Stimulated activated naive CD8-positive, alpha-beta T cell treated with anti-CD3 and anti-CD28 coated beads, Interleukin-15, amount 100 ng/mL, for 72 hours (primary cell): ENCODE results near the gene SPRED2.
A peak's percentile ranks its signal among the peaks of the same experiment; 100 is the strongest.

ENCODE experiments used
- ATAC-seq: fragments of 150-1000 bp; cut with Tn5 transposase; 2 replicates; pipeline ENCODE4 v1.10.0; 2021; ENCODE audit warnings: mild to moderate bottlenecking, moderate library complexity
- DNase-seq, 2 donors: peaks; one replicate each; pipeline ENCODE4 v3.0.0; 2021 to 2022
- H3K27ac Mint-ChIP-seq, 2 donors: one replicate each; pipeline ENCODE4 v1.8.0; 2022; ENCODE audit warnings: mild to moderate bottlenecking in 2 of 2, mixed read lengths in 2 of 2, moderate library complexity in 2 of 2
- H3K27me3 Mint-ChIP-seq: one replicate; pipeline ENCODE4 v1.8.0; 2022; ENCODE audit warnings: mixed read lengths
- H3K4me1 Mint-ChIP-seq: one replicate; pipeline ENCODE4 v1.8.0; 2022; ENCODE audit warnings: mild to moderate bottlenecking, mixed read lengths
- H3K4me3 Mint-ChIP-seq, 2 donors: one replicate each; pipeline ENCODE4 v1.8.0; 2022; ENCODE audit warnings: mild to moderate bottlenecking in 2 of 2, mixed read lengths in 2 of 2, moderate library complexity in 1 of 2
- H3K9me3 Mint-ChIP-seq, 2 donors: one replicate each; pipeline ENCODE4 v1.8.0; 2022; ENCODE audit warnings: mixed read lengths in 2 of 2

The SPRED2 gene

GRCh38 chr2:65409045-65409444 lies 23.4 kb downstream of the SPRED2 start:
- ATAC-seq (no peak), DNase-seq (no peak)
- no peaks in the 10 kb centered on the region for H3K9me3 Mint-ChIP-seq
- no peak overlapping the region for H3K4me3 Mint-ChIP-seq
- H3K27me3 Mint-ChIP-seq = peaks cover 72% of the 10 kb centered on the region
- peaks cover 26% of the 10 kb centered on the region for H3K4me1 Mint-ChIP-seq
- H3K27ac Mint-ChIP-seq = no peak overlapping the region

- peak overlapping the region in 1 of 2 donors; percentile 18 for H3K4me3 Mint-ChIP-seq
These were observed 25.2 kb downstream of the SPRED2 start for GRCh38 chr2:65407240-65407639.

GRCh38 chr2:65404988-65405697 lies 27.3 kb downstream of the SPRED2 start:
- Mint-ChIP-seq H3K4me3 (no peak overlapping the region), H3K27ac (no peak overlapping the region), H3K27me3 (peaks cover 63% of the 10 kb centered on the region), H3K9me3 (no peaks in the 10 kb centered on the region), H3K4me1 (peaks cover 26% of the 10 kb centered on the region)
- ATAC-seq (no peak), DNase-seq (no peak)

More at GRCh38 chr2:65407240-65407639, 25.2 kb downstream of the SPRED2 start:
- ATAC-seq (no peak), DNase-seq (no peak)
- Mint-ChIP-seq H3K27ac (no peak overlapping the region), H3K9me3 (no peaks in the 10 kb centered on the region), H3K4me1 (peaks cover 26% of the 10 kb centered on the region), H3K27me3 (peaks cover 65% of the 10 kb centered on the region)

GRCh38 chr2:65403529-65403915 lies 28.9 kb downstream of the SPRED2 start:
- DNase-seq (no peak), ATAC-seq (no peak)
- Mint-ChIP-seq H3K27ac (no peak overlapping the region), H3K4me1 (peaks cover 26% of the 10 kb centered on the region), H3K4me3 (no peak overlapping the region), H3K27me3 (peaks cover 57% of the 10 kb centered on the region), H3K9me3 (no peaks in the 10 kb centered on the region)

DNA sequence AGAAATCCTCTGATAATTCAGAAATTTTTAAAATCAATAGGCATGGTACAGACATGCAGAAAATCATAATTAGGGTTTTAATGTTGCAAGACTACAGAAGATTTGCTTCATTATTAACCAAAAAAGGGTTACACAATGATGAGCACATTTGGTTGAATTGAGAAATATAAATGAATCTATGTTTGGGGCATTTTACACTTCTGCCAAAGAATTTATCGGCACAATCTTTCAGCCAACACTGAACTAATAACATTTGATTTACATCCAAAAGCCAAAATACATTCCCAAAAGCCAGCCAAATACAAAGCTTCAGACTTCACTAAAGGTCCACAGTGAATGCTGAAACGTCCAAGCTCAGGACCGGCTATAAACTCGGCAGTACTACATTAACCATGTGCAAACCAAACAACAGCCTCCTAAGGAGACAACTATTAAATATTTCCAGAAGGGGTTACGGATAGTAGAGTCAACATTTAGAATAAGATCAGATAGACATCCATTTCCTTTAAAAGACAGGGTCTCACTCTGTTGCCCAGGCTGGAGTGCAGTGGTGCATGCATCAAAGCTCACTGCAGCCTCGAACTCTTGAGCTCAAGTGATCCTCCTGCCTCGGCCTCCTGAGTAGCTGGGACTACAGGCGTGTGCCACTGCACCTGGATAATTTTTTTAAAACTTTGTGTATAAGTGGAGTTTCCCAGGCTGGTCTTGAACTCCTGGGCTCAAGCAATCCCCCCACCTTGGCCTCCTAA lies 29.4 kb downstream of the SPRED2 start:
- ATAC-seq = no peak

DNA sequence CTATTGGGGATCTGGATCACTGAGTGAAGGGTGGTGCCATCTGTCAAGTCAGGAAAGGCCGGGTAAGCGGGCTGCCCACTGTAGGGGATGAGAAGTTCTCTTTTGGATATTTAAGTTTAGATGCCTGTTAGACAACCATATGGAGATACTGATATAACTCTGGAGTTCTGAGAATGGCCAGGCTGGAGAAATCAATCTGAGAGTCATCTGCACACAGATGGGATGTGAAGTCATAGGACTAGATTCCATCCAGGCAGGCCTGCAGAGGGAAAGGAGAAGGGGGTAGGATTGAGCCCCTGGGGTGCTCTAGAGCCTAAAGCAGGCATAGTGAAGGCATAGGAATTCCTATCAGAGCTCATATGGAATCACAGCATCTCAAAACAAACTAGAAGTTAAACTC lies 30.1 kb downstream of the SPRED2 start:
- no peak overlapping the region for H3K27ac Mint-ChIP-seq
- DNase-seq (no peak), ATAC-seq (no peak)
- peaks cover 27% of the 10 kb centered on the region for H3K4me1 Mint-ChIP-seq
- peaks cover 45% of the 10 kb centered on the region for H3K27me3 Mint-ChIP-seq
- H3K4me3 Mint-ChIP-seq = no peak overlapping the region
- no peaks in the 10 kb centered on the region for H3K9me3 Mint-ChIP-seq

More for the DNA sequence above, 29.4 kb downstream of the SPRED2 start:
- DNase-seq = no peak
- no peak overlapping the region for H3K4me3 Mint-ChIP-seq
- peaks cover 52% of the 10 kb centered on the region for H3K27me3 Mint-ChIP-seq
- H3K4me1 Mint-ChIP-seq = peaks cover 26% of the 10 kb centered on the region
- no peak overlapping the region for H3K27ac Mint-ChIP-seq
- no peaks in the 10 kb centered on the region for H3K9me3 Mint-ChIP-seq

DNA sequence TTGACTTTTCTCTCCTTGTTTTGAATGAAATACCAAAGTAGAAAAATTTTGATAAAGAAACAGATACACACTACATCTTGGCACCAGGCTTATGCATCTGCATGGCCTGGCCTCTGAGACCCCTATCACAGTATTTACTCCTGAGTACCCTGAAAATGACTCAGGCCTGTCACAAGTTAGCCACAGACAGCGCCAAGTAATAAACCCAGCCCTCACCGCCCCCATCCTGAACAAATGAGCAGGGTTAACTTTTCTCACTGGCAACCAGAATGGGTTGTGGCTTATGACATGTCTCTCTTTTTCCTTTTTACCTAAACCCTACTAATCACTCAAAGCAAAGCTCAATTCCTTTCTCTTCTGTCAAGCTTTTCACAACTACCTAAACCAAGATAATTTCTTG lies 35.3 kb downstream of the SPRED2 start:
- Mint-ChIP-seq H3K4me3 (no peak overlapping the region), H3K4me1 (peaks cover 26% of the 10 kb centered on the region), H3K9me3 (no peaks in the 10 kb centered on the region), H3K27me3 (peaks cover 37% of the 10 kb centered on the region), H3K27ac (no peak overlapping the region)
- ATAC-seq (peak; percentile 97), DNase-seq (peak; percentile 19 to 63)

GRCh38 chr2:65396348-65397026 lies 35.9 kb downstream of the SPRED2 start:
- peak; percentile 21 for ATAC-seq
- DNase-seq = no peak
- Mint-ChIP-seq H3K4me3 (no peak overlapping the region), H3K27ac (no peak overlapping the region), H3K27me3 (peaks cover 37% of the 10 kb centered on the region), H3K4me1 (peaks cover 26% of the 10 kb centered on the region), H3K9me3 (no peaks in the 10 kb centered on the region)

GRCh38 chr2:65395621-65396347 lies 36.6 kb downstream of the SPRED2 start:
- H3K4me3 Mint-ChIP-seq = no peak overlapping the region
- no peaks in the 10 kb centered on the region for H3K9me3 Mint-ChIP-seq
- ATAC-seq = no peak
- no peak for DNase-seq
- peaks cover 35% of the 10 kb centered on the region for H3K27me3 Mint-ChIP-seq
- peaks cover 27% of the 10 kb centered on the region for H3K4me1 Mint-ChIP-seq
- H3K27ac Mint-ChIP-seq = no peak overlapping the region

DNA sequence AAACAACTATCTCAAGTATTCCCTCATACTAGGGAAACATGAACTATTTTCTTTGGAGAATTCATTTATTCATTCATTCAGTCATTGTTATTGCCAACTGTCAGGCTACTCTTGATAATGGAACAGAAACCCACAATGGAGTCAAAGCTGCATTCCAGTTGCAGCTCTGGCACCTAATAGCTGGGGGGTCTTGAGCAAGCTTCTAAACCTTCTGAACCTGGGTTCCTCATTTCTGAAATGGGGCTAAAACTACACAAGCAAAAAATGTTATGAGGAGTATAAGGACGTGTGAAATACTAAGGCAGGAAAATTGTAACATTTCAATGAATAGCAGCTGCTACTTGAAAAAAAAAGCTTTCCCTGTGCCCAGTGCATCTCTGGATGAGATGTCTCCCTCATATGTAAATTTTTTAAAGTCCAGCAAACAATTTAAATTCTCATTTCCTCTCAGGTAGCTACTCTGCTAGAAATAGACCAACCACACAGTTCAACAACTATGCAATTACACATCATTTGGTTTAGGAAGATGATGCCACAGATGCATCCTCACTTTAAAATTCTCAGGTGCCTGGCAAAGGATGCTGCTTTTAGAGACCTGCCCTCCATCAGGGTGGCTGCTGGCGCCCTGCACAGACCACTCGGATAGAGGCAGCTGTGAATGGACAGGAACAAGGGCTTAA lies 38.5 kb downstream of the SPRED2 start:
- H3K4me3 Mint-ChIP-seq = no peak overlapping the region
- ATAC-seq = no peak
- H3K27ac Mint-ChIP-seq = no peak overlapping the region
- no peak for DNase-seq
- no peaks in the 10 kb centered on the region for H3K9me3 Mint-ChIP-seq
- peaks cover 46% of the 10 kb centered on the region for H3K4me1 Mint-ChIP-seq
- peaks cover 39% of the 10 kb centered on the region for H3K27me3 Mint-ChIP-seq

- Mint-ChIP-seq H3K4me1 (peaks cover 54% of the 10 kb centered on the region), H3K9me3 (no peaks in the 10 kb centered on the region), H3K27me3 (peaks cover 48% of the 10 kb centered on the region), H3K27ac (no peak overlapping the region), H3K4me3 (no peak overlapping the region)
- no peak for ATAC-seq
- DNase-seq = no peak
These were observed 39.4 kb downstream of the SPRED2 start for GRCh38 chr2:65393046-65393445.

DNA sequence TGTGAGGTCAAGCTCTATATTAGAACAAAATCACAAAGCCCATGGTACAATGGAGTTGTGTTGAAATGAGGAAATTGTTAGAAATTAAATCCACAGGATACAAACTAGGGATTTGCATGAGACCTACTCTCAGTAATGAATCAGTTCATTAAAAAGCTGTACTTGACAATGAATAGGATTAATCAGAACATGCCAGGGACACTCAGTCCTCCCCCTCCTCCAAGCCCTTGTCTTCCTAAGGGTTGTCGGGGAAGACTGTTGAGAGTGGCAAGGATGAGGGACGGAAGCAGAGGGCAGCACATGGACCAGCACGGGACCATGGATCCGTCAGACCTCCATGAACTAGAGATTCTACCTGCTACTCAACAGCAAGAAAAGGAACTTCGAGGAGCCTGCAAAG lies 39.8 kb downstream of the SPRED2 start:
- H3K4me1 Mint-ChIP-seq = peaks cover 51% of the 10 kb centered on the region
- H3K27ac Mint-ChIP-seq = no peak overlapping the region
- H3K27me3 Mint-ChIP-seq = peaks cover 50% of the 10 kb centered on the region
- no peak overlapping the region for H3K4me3 Mint-ChIP-seq
- no peak for DNase-seq
- no peak for ATAC-seq
- no peaks in the 10 kb centered on the region for H3K9me3 Mint-ChIP-seq

- DNase-seq (peak in 1 of 2 donors; percentile 20), ATAC-seq (peak; percentile 79)
- Mint-ChIP-seq H3K9me3 (no peaks in the 10 kb centered on the region), H3K4me3 (peak overlapping the region in 1 of 2 donors; percentile 64), H3K27ac (no peak overlapping the region), H3K27me3 (peaks cover 65% of the 10 kb centered on the region), H3K4me1 (peaks cover 36% of the 10 kb centered on the region)
These were observed 42.3 kb downstream of the SPRED2 start for GRCh38 chr2:65390134-65390533.

DNA sequence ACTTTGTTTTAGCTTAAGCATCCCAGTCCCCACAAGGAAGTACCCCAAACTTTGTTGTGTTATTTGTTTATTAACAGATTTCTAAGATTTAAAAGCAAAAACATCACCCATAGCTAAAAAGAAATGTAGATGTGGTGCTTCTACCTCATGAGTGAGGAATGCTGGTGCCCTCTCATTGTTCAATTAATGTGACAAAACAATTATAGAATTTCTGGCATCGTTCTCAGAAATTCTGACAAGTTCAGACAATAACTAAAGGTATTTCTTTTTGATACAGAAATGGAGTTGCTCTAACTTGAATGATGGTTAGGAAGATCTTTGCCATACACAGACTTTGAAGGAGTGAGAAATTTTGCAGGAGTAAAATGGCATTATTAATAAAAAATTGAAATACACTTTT lies 42.9 kb downstream of the SPRED2 start:
- Mint-ChIP-seq H3K27ac (no peak overlapping the region), H3K4me1 (peaks cover 40% of the 10 kb centered on the region), H3K27me3 (peaks cover 65% of the 10 kb centered on the region), H3K9me3 (no peaks in the 10 kb centered on the region), H3K4me3 (no peak overlapping the region)
- no peak for ATAC-seq
- no peak for DNase-seq
